Keratinocyte (primary cell): ENCODE measurements around the gene DNAAF2. TPM values are rescaled to one million over a fixed set of nuclear protein-coding genes. Genes with fewer than 3 reads are reported as not detected.

Experiments
- DNase-seq: peaks from one replicate; pipeline ENCODE4 v3.0.0-alpha.2; 2011; ENCODE audit warnings: low read depth, missing footprints, low spot score
- FAIRE-seq: peaks from 2 replicates; lab custom pipeline; 2011; peaks lifted over from hg19 to GRCh38; lab: Jason Lieb, UNC
- H2AFZ ChIP-seq: 2 replicates; pipeline ENCODE4 v1.6.0; 2012; ENCODE audit warnings: low read length, control low read depth, inconsistent platforms; ENCODE audit not compliant: control insufficient read depth
- H3K27ac ChIP-seq: 2 replicates; pipeline ENCODE4 v1.5.1; 2011; ENCODE audit warnings: low read length; ENCODE audit not compliant: control insufficient read depth, insufficient read depth
- H3K27me3 ChIP-seq: 3 replicates; pipeline ENCODE4 v1.6.0; 2011; ENCODE audit warnings: low read length; ENCODE audit not compliant: control insufficient read depth, insufficient read depth; ENCODE audit errors: extremely low read depth
- H3K36me3 ChIP-seq, 2 experiments: 2 replicates in 1 of 2; 3 replicates in 1 of 2; pipeline ENCODE4 v1.5.1; 2011; ENCODE audit warnings: low read length in 2 of 2, mild to moderate bottlenecking in 1 of 2; ENCODE audit not compliant: control insufficient read depth in 2 of 2, insufficient read depth in 2 of 2; ENCODE audit errors: extremely low read depth in 1 of 2
- H3K4me1 ChIP-seq: 3 replicates; pipeline ENCODE4 v1.5.1; 2011; ENCODE audit warnings: low read length; ENCODE audit not compliant: control insufficient read depth, insufficient read depth; ENCODE audit errors: extremely low read depth
- H3K4me2 ChIP-seq: 3 replicates; pipeline ENCODE4 v1.6.0; 2011; ENCODE audit warnings: low read depth, low read length; ENCODE audit not compliant: control insufficient read depth, insufficient read depth; ENCODE audit errors: extremely low read depth
- H3K4me3 ChIP-seq, 3 experiments: fragments of 200-600 bp in 1 of 3; sonication (generic) in 1 of 3; 2 replicates in 2 of 3; 3 replicates in 1 of 3; pipeline ENCODE4 v1.5.1; 2011 to 2016; ENCODE audit warnings: low read length in 3 of 3, mild to moderate bottlenecking in 3 of 3, control low read depth in 2 of 3, inconsistent platforms in 1 of 3, low read depth in 1 of 3, mixed read lengths in 1 of 3, mixed run types in 1 of 3, moderate library complexity in 1 of 3; ENCODE audit not compliant: control insufficient read depth in 2 of 3, insufficient read depth in 2 of 3; ENCODE audit errors: extremely low read depth in 1 of 3
- H3K79me2 ChIP-seq: 2 replicates; pipeline ENCODE4 v1.6.0; 2012; ENCODE audit warnings: low read length; ENCODE audit not compliant: control insufficient read depth, insufficient read depth
- H3K9ac ChIP-seq: 3 replicates; pipeline ENCODE4 v1.6.0; 2011; ENCODE audit warnings: low read length; ENCODE audit not compliant: control insufficient read depth, insufficient read depth; ENCODE audit errors: extremely low read depth
- H3K9me1 ChIP-seq: 3 replicates; pipeline ENCODE4 v1.6.0; 2011; ENCODE audit warnings: low read length; ENCODE audit not compliant: control insufficient read depth, insufficient read depth; ENCODE audit errors: extremely low read depth
- H3K9me3 ChIP-seq: 2 replicates; pipeline ENCODE4 v1.5.1; 2012; ENCODE audit warnings: low read depth, low read length; ENCODE audit not compliant: control insufficient read depth
- H4K20me1 ChIP-seq: 3 replicates; pipeline ENCODE4 v1.6.0; 2011; ENCODE audit warnings: low read length; ENCODE audit not compliant: control insufficient read depth, insufficient read depth; ENCODE audit errors: extremely low read depth
- CTCF ChIP-seq, 3 experiments: IDR thresholded peaks in 1 of 3; conservative IDR thresholded peaks in 1 of 3; optimal IDR thresholded peaks in 1 of 3; 2 replicates in 2 of 3; 3 replicates in 1 of 3; pipeline versions ENCODE3 to v1.5.1; 2011; ENCODE audit warnings: low read length in 3 of 3, mild to moderate bottlenecking in 3 of 3, moderate library complexity in 2 of 3, control low read depth in 1 of 3, inconsistent platforms in 1 of 3; ENCODE audit not compliant: insufficient read depth in 2 of 3; ENCODE audit errors: extremely low read depth in 1 of 3
- EZH2 ChIP-seq: IDR thresholded peaks from one replicate; pipeline ENCODE4 v1.6.1; 2012; ENCODE audit warnings: inconsistent platforms, mild to moderate bottlenecking, low read length, moderate library complexity
- dilution Hi-C: fragments of 300-500 bp; cut with MboI; formaldehyde crosslinking; loops from one replicate; pipeline ENCODE4 v1.7.0; 2020; ENCODE audit warnings: low sequenced_read_pairs; ENCODE audit not compliant: extremely low pct_ligation_motif_present
- polyA plus RNA-seq, 5 experiments: library from polyadenylated mRNA; depleted of rRNA in 3 of 5; stranded (reverse) in 3 of 5; stranded (forward) in 1 of 5; unstranded in 1 of 5; fragments of >200 nt; gene quantifications; 1 replicate in 1 of 5; 2 replicates in 3 of 5; 3 replicates in 1 of 5; pipeline versions ENCODE4 v1.2.1 to v1.2.3, GENCODE V29; 2011 to 2012; ENCODE audit warnings: missing spikeins in 2 of 5, low read depth in 1 of 5, low replicate concordance in 1 of 5

DNAAF2 gene
- polyA plus RNA-seq, 1 donor (not counting 4 experiments of a cell fraction or from before 2014, with no cell fraction given): 9.5 TPM

- Histone ChIP-seq H3K79me2 (peaks cover 24% of the 10 kb centered on the region), H3K36me3 (peaks cover 2 to 7% of the 10 kb centered on the region in 2 experiments), H2AFZ (peak within 1 kb of the TSS; percentile 96), H3K4me1 (peaks cover 4% of the 10 kb centered on the region), H3K9me3 (no peaks in the 10 kb centered on the region), H4K20me1 (no peaks in the 10 kb centered on the region), H3K4me2 (peak within 1 kb of the TSS; percentile 86), H3K4me3 (peak within 1 kb of the TSS; percentile 82 to 92 (median 90)), H3K27ac (peak within 1 kb of the TSS; percentile 95), H3K9ac (peak within 1 kb of the TSS; percentile 95), H3K9me1 (no peaks in the 10 kb centered on the region), H3K27me3 (no peaks in the 10 kb centered on the region)
- DNase-seq (no peak), FAIRE-seq (no peak)
- TF ChIP-seq CTCF (optimal IDR thresholded peaks at IDR 0.05 in 1 of 3, IDR thresholded peaks at IDR 0.05 in 1 of 3, conservative IDR thresholded peaks at IDR 0.05 in 1 of 3; ENCODE audit: extremely low read depth in 1 of 3, insufficient read depth in 2 of 3, low read length in 3 of 3) (no peak), EZH2 (no peak)
- dilution Hi-C loops: no loop called here
These were observed 36.4 kb downstream of the DNAAF2 start, which contains the start of gene LRR1 for GRCh38 chr14:49598485-49599300. LRR1 (plus strand) TSS chr14:49598940; CDS start chr14:49599021, 81 bp downstream.

- Histone ChIP-seq H4K20me1 (no peaks in the 10 kb centered on the region), H3K79me2 (peaks cover 24% of the 10 kb centered on the region), H2AFZ (peak overlapping the region; percentile 96), H3K4me1 (peaks cover 4% of the 10 kb centered on the region), H3K9me1 (no peaks in the 10 kb centered on the region), H3K27ac (peak overlapping the region; percentile 95), H3K9ac (peak overlapping the region; percentile 95), H3K4me2 (peak overlapping the region; percentile 86), H3K36me3 (peaks cover 2 to 3% of the 10 kb centered on the region in 2 experiments), H3K9me3 (no peaks in the 10 kb centered on the region), H3K4me3 (peak overlapping the region; percentile 82 to 92 (median 90)), H3K27me3 (no peaks in the 10 kb centered on the region)
- DNase-seq (no peak), FAIRE-seq (no peak)
- TF ChIP-seq CTCF (optimal IDR thresholded peaks at IDR 0.05 in 1 of 3, IDR thresholded peaks at IDR 0.05 in 1 of 3, conservative IDR thresholded peaks at IDR 0.05 in 1 of 3; ENCODE audit: extremely low read depth in 1 of 3, insufficient read depth in 2 of 3, low read length in 3 of 3) (no peak), EZH2 (no peak)
- dilution Hi-C loops: no loop called here
These were observed 36.9 kb downstream of the DNAAF2 start for GRCh38 chr14:49598189-49598484.
